Lung (tissue), 12 donors: ENCODE results near the gene EFCAB9. TPM values are rescaled to one million over a fixed set of nuclear protein-coding genes. Genes with fewer than 3 reads are reported as not detected.

Source experiments
- ATAC-seq: fragments of 200-7000 bp; cut with Tn5 transposase; one replicate; pipeline ENCODE4 v1.9.1; 2020; ENCODE audit warnings: moderate number of reproducible peaks; ENCODE audit not compliant: insufficient read depth, low FRiP score
- DNase-seq, 3 donors: peaks; one replicate each; pipeline ENCODE4 v3.0.0-alpha.2; 2013 to 2017
- H3K27ac ChIP-seq, 2 donors: one replicate each; pipeline ENCODE4 v1.5.1; 2013; ENCODE audit warnings: mild to moderate bottlenecking in 2 of 2, moderate library complexity in 2 of 2, control low read depth in 1 of 2, inconsistent platforms in 1 of 2, low read depth in 1 of 2, low read length in 1 of 2
- H3K27me3 ChIP-seq, 3 donors: one replicate each; pipeline ENCODE4 v1.5.1; 2013; ENCODE audit warnings: low read length in 2 of 3; ENCODE audit not compliant: control insufficient read depth in 3 of 3, insufficient read depth in 3 of 3
- H3K36me3 ChIP-seq, 4 donors: one replicate each; pipeline ENCODE4 v1.5.1; 2013; ENCODE audit warnings: low read length in 4 of 4, mild to moderate bottlenecking in 1 of 4, moderate library complexity in 1 of 4; ENCODE audit not compliant: control insufficient read depth in 4 of 4, insufficient read depth in 4 of 4
- H3K4me1 ChIP-seq, 5 donors: one replicate each; pipeline ENCODE4 v1.5.1; 2013; ENCODE audit warnings: low read length in 5 of 5, mild to moderate bottlenecking in 2 of 5, moderate library complexity in 1 of 5; ENCODE audit not compliant: control insufficient read depth in 5 of 5, insufficient read depth in 5 of 5
- H3K4me3 ChIP-seq: one replicate; pipeline ENCODE4 v1.5.1; 2013; ENCODE audit warnings: mild to moderate bottlenecking, control low read depth, moderate library complexity
- H3K9ac ChIP-seq, 2 donors: one replicate each; pipeline ENCODE4 v1.5.1; 2013; ENCODE audit warnings: low read length in 2 of 2, control low read depth in 1 of 2; ENCODE audit not compliant: insufficient read depth in 1 of 2
- H3K9me3 ChIP-seq, 4 donors: one replicate each; pipeline ENCODE4 v1.5.1; 2013; ENCODE audit warnings: low read length in 3 of 4, mild to moderate bottlenecking in 1 of 4, moderate library complexity in 1 of 4; ENCODE audit not compliant: control insufficient read depth in 4 of 4, insufficient read depth in 3 of 4
- CTCF ChIP-seq: IDR thresholded peaks from 2 replicates; pipeline ENCODE4 v1.5.1; 2012; ENCODE audit warnings: mild to moderate bottlenecking; ENCODE audit errors: control extremely low read depth, extremely low read depth
- WGBS, 2 donors: extraction: QIAGEN DNeasy Blood & Tissue Kit; methylation state at CpG; one replicate each; pipeline ENCODE4 v1.1.7; 2013; 5-methylcytosine and 5-hydroxymethylcytosine counted together
- polyA plus RNA-seq, 2 donors: library from polyadenylated mRNA; stranded (reverse); fragments of 200-250 nt; gene quantifications; one replicate each; pipeline ENCODE4 v1.2.1, GENCODE V29; 2013
- total RNA-seq, 2 donors: library from RNA; depleted of rRNA in 1 of 2; stranded (reverse); fragments of >200 nt in 1 of 2; gene quantifications; one replicate each; pipeline ENCODE4 v1.2.1, GENCODE V29; 2014 to 2021
- donor health status: control.
- donor health status: control.
- donor health status: Bipolar disorder and iron deficiency.
- donor health status: healthy.
- donor health status: DM: yes; HTN: yes; CAD: no.

The EFCAB9 gene
- total and polyA plus RNA-seq, 4 donors = not detected

- H3K4me1 ChIP-seq = no peaks in the 10 kb centered on the region
- no peak overlapping the region for H3K9ac ChIP-seq
- no peak overlapping the region for H3K4me3 ChIP-seq
- no peaks in the 10 kb centered on the region for H3K9me3 ChIP-seq
- H3K36me3 ChIP-seq = peaks cover 7 to 28% (median 19%) of the 10 kb centered on the region in 4 donors
- no peaks in the 10 kb centered on the region for H3K27me3 ChIP-seq
- ATAC-seq (no peak), DNase-seq (no peak)
- WGBS, 2 donors = 93 to 97% methylated on average over 8 of the region's 8 CpGs
- H3K27ac ChIP-seq = no peak overlapping the region
- no peak for TF ChIP-seq CTCF
These were observed 17.7 kb downstream of the EFCAB9 start for GRCh38 chr5:172211676-172212075.

GRCh38 chr5:172213126-172213525, 19.2 kb downstream of the EFCAB9 start:
- DNase-seq (no peak), ATAC-seq (no peak)
- H3K27ac ChIP-seq = no peak overlapping the region
- H3K36me3 ChIP-seq = peaks cover 7 to 25% (median 15%) of the 10 kb centered on the region in 4 donors
- H3K9ac ChIP-seq = no peak overlapping the region
- H3K9me3 ChIP-seq = no peaks in the 10 kb centered on the region
- no peak overlapping the region for H3K4me3 ChIP-seq
- no peaks in the 10 kb centered on the region for H3K4me1 ChIP-seq
- WGBS, 2 donors = 89 to 97% methylated on average over 4 of the region's 4 CpGs
- H3K27me3 ChIP-seq = no peaks in the 10 kb centered on the region
- no peak for TF ChIP-seq CTCF

- H3K4me3 ChIP-seq = no peak overlapping the region
- no peak for TF ChIP-seq CTCF
- H3K9ac ChIP-seq = no peak overlapping the region
- DNase-seq (no peak), ATAC-seq (no peak)
- WGBS, 2 donors = 88 to 100% methylated on average over 3 of the region's 3 CpGs
- no peaks in the 10 kb centered on the region for H3K27me3 ChIP-seq
- H3K9me3 ChIP-seq = peaks cover 0 to 3% (median 2%) of the 10 kb centered on the region in 4 donors
- H3K36me3 ChIP-seq = peaks cover 4 to 27% (median 16%) of the 10 kb centered on the region in 4 donors
- H3K4me1 ChIP-seq = no peaks in the 10 kb centered on the region
- no peak overlapping the region for H3K27ac ChIP-seq
These were observed 22.4 kb downstream of the EFCAB9 start for GRCh38 chr5:172216345-172216744.

- H3K27me3 ChIP-seq = no peaks in the 10 kb centered on the region
- 71 to 97% methylated on average over 2 of the region's 2 CpGs for WGBS, 2 donors
- DNase-seq (no peak), ATAC-seq (no peak)
- no peak for TF ChIP-seq CTCF
- H3K36me3 ChIP-seq = peaks cover 0 to 32% (median 16%) of the 10 kb centered on the region in 4 donors
- peaks cover 0 to 3% (median 2%) of the 10 kb centered on the region in 4 donors for H3K9me3 ChIP-seq
- H3K27ac ChIP-seq = no peak overlapping the region
- H3K4me1 ChIP-seq = no peaks in the 10 kb centered on the region
- no peak overlapping the region for H3K9ac ChIP-seq
- H3K4me3 ChIP-seq = no peak overlapping the region
These were observed 25.3 kb downstream of the EFCAB9 start for GRCh38 chr5:172219296-172219695.
